HG02798 (cell line): ENCODE data around the gene DIDO1.

Source experiments
- ATAC-seq: cut with Tn5 transposase; IDR thresholded peaks from one replicate; pipeline ENCODE4 v1.9.1; 2021; ENCODE audit warnings: mild to moderate bottlenecking; ENCODE audit not compliant: unreplicated experiment, poor library complexity

DIDO1 gene

GRCh38 chr20:62898093-62898964, 28.0 kb downstream of the DIDO1 start:
- no peak for ATAC-seq

DNA sequence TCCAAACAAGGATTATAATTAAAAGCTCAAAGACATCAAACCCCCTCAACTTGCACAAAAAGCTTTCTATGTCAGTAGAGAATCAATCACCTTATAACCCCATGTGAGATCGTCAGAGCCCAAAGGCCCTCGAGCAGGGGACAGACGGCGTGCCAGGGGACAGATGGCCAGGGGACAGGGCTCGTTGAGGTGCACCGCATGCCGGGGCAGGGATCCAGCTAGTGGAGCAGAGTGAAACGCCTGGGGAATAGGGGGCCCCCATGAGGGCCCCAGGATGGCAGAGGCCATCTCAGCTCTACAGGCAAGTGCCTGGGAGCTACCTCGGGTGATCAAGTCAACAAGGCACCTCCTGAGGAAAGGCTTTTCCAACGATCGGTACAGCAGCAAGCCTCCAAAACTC, 28.6 kb downstream of the DIDO1 start:
- ATAC-seq: no peak

DNA sequence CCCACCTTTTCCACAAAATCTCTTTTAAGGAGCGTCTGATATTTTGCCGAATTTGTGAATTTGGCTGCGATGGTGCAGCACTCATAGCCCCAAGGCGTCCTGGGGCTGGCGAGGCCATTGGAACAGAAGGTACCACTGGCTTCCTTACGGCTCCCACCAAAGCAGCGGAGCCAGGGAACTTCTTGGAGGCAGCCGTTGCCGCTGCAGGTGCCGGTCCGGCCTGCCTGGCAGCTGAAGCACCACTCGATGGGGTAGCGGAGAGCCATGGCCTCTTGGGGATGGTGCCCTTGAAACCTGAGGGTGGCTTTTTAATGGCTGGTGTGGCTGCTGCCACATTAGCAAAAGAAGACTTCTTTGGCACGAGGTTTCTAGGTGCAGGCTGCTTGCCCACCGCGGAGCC, 29.8 kb downstream of the DIDO1 start:
- no peak for ATAC-seq

DNA sequence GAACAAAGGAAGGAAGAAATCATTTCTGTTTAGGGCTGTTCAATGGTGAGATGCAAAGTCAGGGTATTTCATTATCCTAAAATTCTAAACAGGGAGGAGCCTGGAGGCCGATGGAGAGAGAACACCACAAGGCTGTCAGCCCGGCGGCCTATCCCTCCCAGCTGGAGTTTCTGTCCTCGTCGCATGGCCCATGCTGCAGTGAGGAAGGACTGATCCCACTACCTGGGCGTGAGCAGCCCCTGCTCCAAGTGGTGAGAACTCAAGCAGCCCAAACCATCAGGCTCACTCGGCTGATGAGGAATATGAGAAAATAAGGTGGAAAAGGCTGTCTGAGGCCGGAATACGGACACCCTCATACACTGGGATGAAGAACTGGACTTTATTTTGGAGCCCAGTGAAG, 30.8 kb downstream of the DIDO1 start:
- no peak for ATAC-seq

GRCh38 chr20:62894261-62894660, 32.0 kb downstream of the DIDO1 start:
- no peak for ATAC-seq

GRCh38 chr20:62893700-62894099, 32.6 kb downstream of the DIDO1 start:
- no peak for ATAC-seq

GRCh38 chr20:62892348-62893304, 33.7 kb downstream of the DIDO1 start:
- ATAC-seq: no peak

DNA sequence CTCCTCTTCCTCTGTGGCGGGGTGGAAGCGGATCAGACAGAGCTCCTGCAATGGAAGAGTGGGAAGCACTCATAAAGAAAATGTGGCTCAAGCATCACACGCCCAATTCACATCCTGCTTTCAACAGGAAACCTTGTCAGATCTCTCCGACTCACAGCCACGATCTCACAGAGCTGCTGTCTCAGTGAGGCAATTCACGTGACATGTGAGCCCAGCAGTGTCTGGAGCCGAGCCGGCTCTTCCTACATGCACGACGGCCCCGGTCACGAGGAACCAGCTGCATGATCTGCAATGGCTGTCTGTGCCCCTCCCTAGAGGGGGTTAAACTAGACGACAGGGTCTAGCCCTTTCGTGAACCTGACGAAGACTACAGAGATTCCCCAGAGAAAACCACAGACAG, 35.2 kb downstream of the DIDO1 start:
- ATAC-seq: no peak

- no peak for ATAC-seq
Observed at GRCh38 chr20:62890444-62890843, 35.9 kb downstream of the DIDO1 start.

GRCh38 chr20:62889871-62890270, 36.4 kb downstream of the DIDO1 start:
- no peak for ATAC-seq

DNA sequence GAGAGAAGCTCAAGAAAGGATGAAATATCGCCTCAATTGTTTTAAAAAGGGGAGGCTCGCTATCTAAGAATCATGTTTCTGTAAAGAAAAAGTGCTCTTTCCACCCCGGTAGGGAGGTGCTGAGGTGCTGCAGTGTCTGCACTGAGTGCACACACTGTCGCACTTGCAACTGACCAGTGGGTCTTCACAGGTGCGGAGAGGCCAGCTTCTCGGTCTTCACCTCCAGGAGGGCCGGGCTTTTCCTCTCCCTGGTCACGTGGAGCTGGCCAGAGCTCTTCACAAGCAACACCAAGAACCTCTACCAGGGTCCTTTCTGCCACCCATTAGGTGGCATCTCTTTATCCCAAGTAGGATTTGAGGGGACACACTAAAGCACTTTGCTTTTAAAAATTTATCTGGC, 36.9 kb downstream of the DIDO1 start:
- ATAC-seq: no peak

GRCh38 chr20:62888910-62889309, 37.4 kb downstream of the DIDO1 start:
- ATAC-seq: no peak

GRCh38 chr20:62888406-62888805, 37.9 kb downstream of the DIDO1 start:
- no peak for ATAC-seq

- no peak for ATAC-seq
Observed at GRCh38 chr20:62887860-62888239, 38.5 kb downstream of the DIDO1 start.

- no peak for ATAC-seq
Observed at GRCh38 chr20:62887152-62887859, 39.0 kb downstream of the DIDO1 start.

- no peak for ATAC-seq
Observed at GRCh38 chr20:62886709-62887058, 39.6 kb downstream of the DIDO1 start.

GRCh38 chr20:62885896-62886708, 40.2 kb downstream of the DIDO1 start:
- no peak for ATAC-seq

- no peak for ATAC-seq
Observed at GRCh38 chr20:62885046-62885895, 41.0 kb downstream of the DIDO1 start.

GRCh38 chr20:62884556-62884955, 41.7 kb downstream of the DIDO1 start:
- no peak for ATAC-seq
